Gastrocnemius medialis (tissue), 4 donors: Measurements from ENCODE around the gene CDRT4. TPM values are rescaled to one million over a fixed set of nuclear protein-coding genes. Genes with fewer than 3 reads are reported as not detected.

Experiments
- ATAC-seq, 2 donors: fragments of 150-250 bp; one replicate each; pipeline ENCODE4 v1.9.1; 2016
- DNase-seq, 2 donors: peaks; one replicate each; pipeline ENCODE4 v3.0.0-alpha.2; 2019
- H3K27ac ChIP-seq, 4 donors: fragments of 200-600 bp; sonication (generic); 1 replicate in 1 of 4; 2 replicates in 3 of 4; pipeline ENCODE4 v1.5.1; 2016 to 2018; ENCODE audit warnings: mild to moderate bottlenecking in 2 of 4, moderate library complexity in 1 of 4
- H3K27me3 ChIP-seq, 3 donors: fragments of 200-600 bp; sonication (generic) in 2 of 3; 1 replicate in 1 of 3; 2 replicates in 2 of 3; pipeline versions ENCODE4 v1.5.1 to v1.6.0; 2016 to 2019; ENCODE audit warnings: mild to moderate bottlenecking in 1 of 3, moderate library complexity in 1 of 3
- H3K36me3 ChIP-seq, 2 donors: fragments of 200-600 bp; sonication (generic) in 1 of 2; one replicate each; pipeline ENCODE4 v1.5.1; 2017 to 2018
- H3K4me1 ChIP-seq, 2 donors: fragments of 200-600 bp; sonication (generic) in 1 of 2; one replicate each; pipeline ENCODE4 v1.5.1; 2016 to 2017; ENCODE audit warnings: mild to moderate bottlenecking in 2 of 2
- H3K4me3 ChIP-seq, 4 donors: fragments of 200-600 bp; sonication (generic) in 3 of 4; 1 replicate in 1 of 4; 2 replicates in 3 of 4; pipeline ENCODE4 v1.5.1; 2016 to 2019; ENCODE audit warnings: mild to moderate bottlenecking in 2 of 4
- H3K9me3 ChIP-seq, 3 donors: fragments of 200-600 bp; sonication (generic) in 2 of 3; 1 replicate in 1 of 3; 2 replicates in 2 of 3; pipeline ENCODE4 v1.5.1; 2016 to 2019
- CTCF ChIP-seq, 5 experiments: fragments of 450-650 bp in 3 of 5; fragments of 200-600 bp in 2 of 5; sonication (generic) in 2 of 5; IDR thresholded peaks in 4 of 5; conservative IDR thresholded peaks in 1 of 5; 1 replicate in 4 of 5; 2 replicates in 1 of 5; pipeline ENCODE4 v1.5.1; 2016 to 2019; ENCODE audit warnings: antibody characterized with exemption in 5 of 5, mild to moderate bottlenecking in 3 of 5, moderate library complexity in 3 of 5
- POLR2A ChIP-seq, 2 donors: fragments of 450-650 bp; IDR thresholded peaks; one replicate each; pipeline ENCODE4 v1.6.1; 2017; ENCODE audit warnings: antibody characterized with exemption in 2 of 2, mild to moderate bottlenecking in 2 of 2, moderate library complexity in 2 of 2
- in situ Hi-C, 4 donors: fragments of 200-750 bp; cut with MboI; loops; one replicate each; pipeline versions ENCODE4 v1.15.0 to v1.8.0; 2017; ENCODE audit warnings: low sequenced_read_pairs in 4 of 4
- intact Hi-C: fragments of 100-400 bp; cut with DNase I; formaldehyde crosslinking; loops from one replicate; pipeline ENCODE4 v1.15.1; 2023; ENCODE audit warnings: low total_unique reads
- total RNA-seq, 4 donors: library from RNA; depleted of rRNA; stranded (reverse); fragments of >200 nt; gene quantifications; one replicate each; pipeline versions ENCODE4 v1.1.0 to v1.2.3, GENCODE V29; 2016

Gene CDRT4
- 1 to 10 TPM in 2 of 4 donors, under 1 TPM in 2; 0.66 to 2.0 (median 1.00) TPM for total RNA-seq

GRCh38 chr17:15467592-15467991 lies at the start of gene CDRT4:
TSS of gene CDRT4 (minus strand) at chr17:15467621. CDS start at chr17:15440238, 27,383 bp downstream.
- H3K4me1 ChIP-seq, result peaks cover 16 to 19% of the 10 kb centered on the region in 2 donors
- intact Hi-C loops, result no loop called here
- TF ChIP-seq CTCF (IDR thresholded peaks at IDR 0.05 in 4 of 5, conservative IDR thresholded peaks at IDR 0.05 in 1 of 5), result no peak
- TF ChIP-seq POLR2A (IDR thresholded peaks at IDR 0.05), result no peak
- H3K4me3 ChIP-seq, result no peak within 1 kb of the TSS
- H3K27ac ChIP-seq, result no peak within 1 kb of the TSS
- no peak for DNase-seq
- no peaks in the 10 kb centered on the region for H3K9me3 ChIP-seq
- in situ Hi-C loops, result no loop called here
- ATAC-seq, result no peak
- H3K27me3 ChIP-seq, result no peaks in the 10 kb centered on the region
- no peaks in the 10 kb centered on the region for H3K36me3 ChIP-seq

DNA sequence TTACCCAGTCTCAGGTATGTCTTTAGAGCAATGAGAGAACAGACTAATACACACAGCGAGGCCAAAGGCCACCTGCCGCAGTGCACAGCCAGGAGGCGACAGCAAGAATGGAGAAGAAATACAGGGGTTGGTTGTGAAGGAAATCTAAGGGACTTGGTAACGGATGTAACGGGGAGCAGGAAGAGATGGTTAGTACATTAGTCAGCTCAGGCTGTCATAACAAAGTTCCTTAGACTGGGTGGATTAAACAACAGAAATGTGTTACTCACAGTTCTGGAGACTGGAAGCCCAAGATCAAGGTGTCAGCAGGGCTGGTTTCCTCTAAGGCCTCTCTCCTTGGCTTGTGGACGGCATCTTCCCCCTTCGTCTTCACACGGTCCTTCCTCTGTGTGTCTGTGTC lies 48.7 kb upstream of the CDRT4 start:
- DNase-seq (no peak), ATAC-seq (no peak)
- Histone ChIP-seq H3K9me3 (no peaks in the 10 kb centered on the region), H3K27me3 (no peaks in the 10 kb centered on the region), H3K4me1 (no peaks in the 10 kb centered on the region), H3K36me3 (peaks cover 0 to 6% of the 10 kb centered on the region in 2 donors), H3K4me3 (no peak overlapping the region), H3K27ac (no peak overlapping the region)
- TF ChIP-seq CTCF (IDR thresholded peaks at IDR 0.05 in 4 of 5, conservative IDR thresholded peaks at IDR 0.05 in 1 of 5) (no peak), POLR2A (IDR thresholded peaks at IDR 0.05) (no peak)
- in situ Hi-C loops, result loop anchor here in 1 of 4 donors (25.0 kb wide), 1 partner anchor 129 kb away; no protein-coding TSS in a partner anchor
- intact Hi-C loops, result no loop called here

DNA sequence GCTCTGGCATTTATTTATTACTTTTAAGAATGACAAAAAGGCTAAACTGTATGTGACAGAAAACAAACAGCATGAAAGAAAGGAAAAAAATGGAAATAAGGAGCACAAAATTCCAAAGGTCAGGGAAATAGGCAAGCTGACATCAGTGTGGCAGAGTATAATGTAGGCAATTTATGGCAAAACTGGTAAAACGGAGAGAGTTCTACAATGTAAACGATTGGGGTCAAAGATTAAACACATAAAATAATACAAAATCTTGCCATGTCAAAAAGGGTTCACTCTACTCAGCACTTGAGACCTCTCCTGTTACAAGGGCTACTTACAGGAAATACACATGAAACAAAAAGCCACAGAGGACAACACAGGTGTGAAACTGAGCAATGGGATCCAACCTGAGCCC lies 47.0 kb upstream of the CDRT4 start:
- in situ Hi-C loops, result loop anchor here in 1 of 4 donors (25.0 kb wide), 1 partner anchor 127 kb away; no protein-coding TSS in a partner anchor
- no peak for DNase-seq
- Histone ChIP-seq H3K4me1 (no peaks in the 10 kb centered on the region), H3K36me3 (peaks cover 0 to 6% of the 10 kb centered on the region in 2 donors), H3K27me3 (no peaks in the 10 kb centered on the region), H3K9me3 (no peaks in the 10 kb centered on the region), H3K27ac (no peak overlapping the region), H3K4me3 (no peak overlapping the region)
- intact Hi-C loops, result no loop called here
- ATAC-seq, result no peak
- TF ChIP-seq CTCF (IDR thresholded peaks at IDR 0.05 in 4 of 5, conservative IDR thresholded peaks at IDR 0.05 in 1 of 5) (no peak), POLR2A (IDR thresholded peaks at IDR 0.05) (no peak)

- H3K9me3 ChIP-seq, result no peaks in the 10 kb centered on the region
- TF ChIP-seq CTCF (IDR thresholded peaks at IDR 0.05 in 4 of 5, conservative IDR thresholded peaks at IDR 0.05 in 1 of 5), result no peak
- TF ChIP-seq POLR2A (IDR thresholded peaks at IDR 0.05), result no peak
- ATAC-seq, result no peak
- H3K27ac ChIP-seq, result no peak overlapping the region
- peaks cover 0 to 6% of the 10 kb centered on the region in 2 donors for H3K36me3 ChIP-seq
- no peak overlapping the region for H3K4me3 ChIP-seq
- intact Hi-C loops (no loop called here), in situ Hi-C loops (loop anchor here in 1 of 4 donors (25.0 kb wide), 1 partner anchor 127 kb away; no protein-coding TSS in a partner anchor)
- H3K27me3 ChIP-seq, result no peaks in the 10 kb centered on the region
- DNase-seq, result no peak
- peaks cover 3 to 4% of the 10 kb centered on the region in 2 donors for H3K4me1 ChIP-seq
Observed at GRCh38 chr17:15513856-15514459, 46.5 kb upstream of the CDRT4 start.
